ENCODE measurements around the gene APOL4. TPM values are rescaled to one million over a fixed set of nuclear protein-coding genes. Genes with fewer than 3 reads are reported as not detected.

The APOL4 gene
- total RNA-seq, 1 donor from 2014 or later, result not detected

DNA sequence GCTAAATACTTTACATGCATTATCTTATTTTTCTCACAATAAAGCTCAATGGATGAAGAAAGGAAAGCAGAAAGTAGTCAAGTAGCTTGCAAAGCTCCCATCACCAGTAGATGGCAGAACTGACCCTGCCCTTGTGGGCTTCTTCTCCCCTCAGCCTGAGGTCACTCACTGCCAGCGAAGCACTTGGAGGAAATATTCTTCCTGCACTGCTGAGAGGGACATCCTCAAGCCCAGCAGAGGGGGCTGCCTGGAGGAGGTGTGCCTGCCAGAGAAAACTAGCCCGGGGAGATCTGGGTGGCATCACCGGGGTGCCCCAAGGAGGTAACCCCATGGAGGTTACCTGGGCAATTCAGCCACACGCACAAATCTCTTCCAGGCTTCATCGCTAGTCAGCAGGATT, 6.6 kb downstream of the APOL4 start:
- H3K27me3 Mint-ChIP-seq (ENCODE audit: low read depth), result no peaks in the 10 kb centered on the region
- TF ChIP-seq, protein P1, sequence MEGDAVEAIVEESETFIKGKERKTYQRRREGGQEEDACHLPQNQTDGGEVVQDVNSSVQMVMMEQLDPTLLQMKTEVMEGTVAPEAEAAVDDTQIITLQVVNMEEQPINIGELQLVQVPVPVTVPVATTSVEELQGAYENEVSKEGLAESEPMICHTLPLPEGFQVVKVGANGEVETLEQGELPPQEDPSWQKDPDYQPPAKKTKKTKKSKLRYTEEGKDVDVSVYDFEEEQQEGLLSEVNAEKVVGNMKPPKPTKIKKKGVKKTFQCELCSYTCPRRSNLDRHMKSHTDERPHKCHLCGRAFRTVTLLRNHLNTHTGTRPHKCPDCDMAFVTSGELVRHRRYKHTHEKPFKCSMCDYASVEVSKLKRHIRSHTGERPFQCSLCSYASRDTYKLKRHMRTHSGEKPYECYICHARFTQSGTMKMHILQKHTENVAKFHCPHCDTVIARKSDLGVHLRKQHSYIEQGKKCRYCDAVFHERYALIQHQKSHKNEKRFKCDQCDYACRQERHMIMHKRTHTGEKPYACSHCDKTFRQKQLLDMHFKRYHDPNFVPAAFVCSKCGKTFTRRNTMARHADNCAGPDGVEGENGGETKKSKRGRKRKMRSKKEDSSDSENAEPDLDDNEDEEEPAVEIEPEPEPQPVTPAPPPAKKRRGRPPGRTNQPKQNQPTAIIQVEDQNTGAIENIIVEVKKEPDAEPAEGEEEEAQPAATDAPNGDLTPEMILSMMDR (conservative IDR thresholded peaks at IDR 0.05), result peak; percentile 78
- peak; percentile 47 for DNase-seq (ENCODE audit: low read depth, low spot score)
- H3K27ac Mint-ChIP-seq (ENCODE audit: unreplicated experiment), result no peak overlapping the region
- no peaks in the 10 kb centered on the region for H3K9me3 Mint-ChIP-seq
- no peaks in the 10 kb centered on the region for H3K36me3 Mint-ChIP-seq (ENCODE audit: low read depth)
- H3K4me1 Mint-ChIP-seq, result peaks cover 41% of the 10 kb centered on the region
- no peak overlapping the region for H3K4me3 Mint-ChIP-seq

DNA sequence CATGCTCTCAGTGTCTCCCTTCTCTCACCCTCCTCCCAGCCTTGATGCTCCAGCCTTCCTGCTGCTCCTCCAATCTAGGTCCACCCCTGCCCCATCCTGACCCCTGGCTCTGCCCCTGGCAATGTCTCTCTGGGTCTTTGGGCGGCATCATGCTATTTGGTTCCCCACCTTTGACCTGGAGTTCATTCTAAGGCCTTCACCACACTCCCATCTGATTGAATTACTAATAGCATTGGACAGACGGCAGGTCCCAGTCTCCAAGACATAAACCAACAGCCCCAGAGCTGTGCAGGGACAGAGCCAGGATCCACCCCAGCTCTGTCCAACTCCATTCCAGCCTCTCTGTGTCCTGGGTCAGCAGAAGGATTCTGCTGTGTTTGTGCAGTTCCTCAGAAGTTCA, 7.2 kb downstream of the APOL4 start:
- no peaks in the 10 kb centered on the region for H3K27me3 Mint-ChIP-seq (ENCODE audit: low read depth)
- TF ChIP-seq, protein P1 (conservative IDR thresholded peaks at IDR 0.05), result no peak

DNA sequence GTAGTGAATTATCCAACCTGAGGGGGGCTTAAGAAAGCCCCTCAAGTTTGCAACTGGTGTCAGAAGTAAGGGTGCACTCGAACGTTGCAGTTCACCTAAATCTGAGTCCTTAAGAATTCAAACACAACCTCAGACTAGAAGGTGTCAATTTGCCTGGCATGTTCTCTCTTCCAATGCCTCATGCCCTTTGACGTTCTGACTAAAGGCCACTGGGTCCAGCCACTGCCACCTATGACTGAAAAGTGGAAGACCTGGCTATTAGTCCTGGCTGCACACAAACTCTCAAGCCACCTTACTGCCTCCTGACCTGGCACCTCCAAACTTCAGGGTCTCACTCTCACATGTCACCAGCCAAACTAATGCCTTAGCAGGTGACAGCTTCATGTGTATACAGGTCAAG, 8.0 kb downstream of the APOL4 start:
- no peaks in the 10 kb centered on the region for H3K9me3 Mint-ChIP-seq
- H3K4me1 Mint-ChIP-seq, result peaks cover 40% of the 10 kb centered on the region

More for the DNA sequence above, 7.2 kb downstream of the APOL4 start:
- Mint-ChIP-seq H3K36me3 (ENCODE audit: low read depth) (no peaks in the 10 kb centered on the region), H3K4me1 (peaks cover 41% of the 10 kb centered on the region), H3K9me3 (no peaks in the 10 kb centered on the region), H3K4me3 (no peak overlapping the region), H3K27ac (ENCODE audit: unreplicated experiment) (no peak overlapping the region)
- no peak for DNase-seq (ENCODE audit: low read depth, low spot score)

DNA sequence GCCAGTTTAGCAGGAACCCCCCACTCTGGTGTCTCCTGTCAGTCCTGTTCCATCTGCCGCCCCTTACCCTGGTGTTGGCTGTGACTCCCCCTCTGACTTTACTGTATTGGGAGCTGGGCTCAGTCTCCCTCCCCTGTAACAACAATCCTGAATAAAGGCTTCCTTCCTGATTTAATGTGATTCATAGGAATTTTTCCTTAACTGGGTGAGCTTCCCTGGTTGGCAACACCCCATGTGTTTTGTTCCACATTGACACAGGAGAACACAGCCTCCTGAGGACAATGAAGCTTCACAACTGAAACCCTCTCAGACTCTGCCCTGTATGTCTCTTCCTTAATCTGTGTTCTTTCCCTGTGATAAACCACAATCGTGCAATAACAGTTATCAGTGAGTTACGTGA, 8.4 kb downstream of the APOL4 start:
- no peak overlapping the region for H3K27ac Mint-ChIP-seq (ENCODE audit: unreplicated experiment)

More for the DNA sequence above, 8.0 kb downstream of the APOL4 start:
- H3K36me3 Mint-ChIP-seq (ENCODE audit: low read depth), result no peaks in the 10 kb centered on the region
- no peak overlapping the region for H3K4me3 Mint-ChIP-seq
- no peaks in the 10 kb centered on the region for H3K27me3 Mint-ChIP-seq (ENCODE audit: low read depth)
- H3K27ac Mint-ChIP-seq (ENCODE audit: unreplicated experiment), result no peak overlapping the region
- TF ChIP-seq, protein P1 (conservative IDR thresholded peaks at IDR 0.05), result no peak
- no peak for DNase-seq (ENCODE audit: low read depth, low spot score)

DNA sequence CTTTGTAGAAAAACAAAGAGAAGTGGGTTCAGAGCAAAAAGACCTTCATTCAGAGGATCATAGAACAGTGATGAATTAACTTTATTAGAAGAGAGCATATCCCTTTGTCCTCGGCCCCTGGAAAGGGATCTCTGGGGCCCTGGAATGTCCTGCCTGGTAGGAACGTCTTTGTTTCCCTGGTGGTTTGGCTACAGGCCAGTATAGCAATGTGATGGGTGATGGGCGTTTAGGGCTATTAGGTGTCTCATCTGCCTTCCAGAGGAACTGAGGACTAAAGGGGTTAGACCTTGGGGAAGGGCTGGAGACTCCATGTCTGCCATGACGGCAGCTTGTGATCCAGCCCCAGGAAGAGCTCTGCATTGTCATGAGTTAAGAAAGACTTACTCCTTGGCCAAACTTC, 9.1 kb downstream of the APOL4 start:
- DNase-seq (ENCODE audit: low read depth, low spot score), result no peak
- Mint-ChIP-seq H3K27ac (ENCODE audit: unreplicated experiment) (no peak overlapping the region), H3K36me3 (ENCODE audit: low read depth) (no peaks in the 10 kb centered on the region), H3K4me3 (no peak overlapping the region), H3K4me1 (peaks cover 30% of the 10 kb centered on the region), H3K27me3 (ENCODE audit: low read depth) (no peaks in the 10 kb centered on the region), H3K9me3 (no peaks in the 10 kb centered on the region)
- TF ChIP-seq, protein P1 (conservative IDR thresholded peaks at IDR 0.05), result no peak

More for the DNA sequence above, 8.4 kb downstream of the APOL4 start:
- H3K36me3 Mint-ChIP-seq (ENCODE audit: low read depth), result no peaks in the 10 kb centered on the region
- H3K4me3 Mint-ChIP-seq, result no peak overlapping the region
- H3K4me1 Mint-ChIP-seq, result peaks cover 36% of the 10 kb centered on the region
- DNase-seq (ENCODE audit: low read depth, low spot score), result no peak
- H3K27me3 Mint-ChIP-seq (ENCODE audit: low read depth), result no peaks in the 10 kb centered on the region
- no peaks in the 10 kb centered on the region for H3K9me3 Mint-ChIP-seq
- TF ChIP-seq, protein P1 (conservative IDR thresholded peaks at IDR 0.05), result no peak
